VCaP (cell line): Measurements from ENCODE around the gene ELF2.
"Not testable (repeated sequence)": the region's sequence is repeated elsewhere in the genome, so short reads cannot be mapped to it uniquely, and the experiment has no call there.

Experiments
- H3K27ac ChIP-seq: fragments of 450-650 bp; 2 replicates; pipeline ENCODE4 v1.5.1; 2017
- TF ChIP-seq, protein P1 (sequence below): fragments of 450-650 bp; conservative IDR thresholded peaks from 2 replicates; pipeline ENCODE4 v1.5.1; 2017; ENCODE audit warnings: mild to moderate bottlenecking, moderate library complexity

The ELF2 gene

DNA sequence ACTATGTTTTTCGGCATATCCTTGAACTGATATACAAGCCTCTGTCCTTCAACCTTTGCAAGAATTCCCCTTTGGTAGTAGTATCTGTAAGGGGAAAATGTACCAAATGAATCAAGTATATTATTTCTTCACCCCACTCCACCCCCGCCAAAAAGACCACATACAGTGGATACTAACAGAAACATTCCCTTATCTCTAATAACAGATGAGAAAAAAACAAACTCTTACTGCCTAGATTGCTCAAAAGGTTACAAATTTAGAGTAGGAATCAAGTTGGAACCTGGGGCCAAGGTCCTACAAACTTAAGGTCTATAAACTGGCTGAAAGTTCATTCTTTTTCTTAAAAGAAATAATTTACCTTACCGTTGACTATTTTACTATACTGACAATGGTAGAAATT, 116.4 kb downstream of the ELF2 start:
- no peak overlapping the region for H3K27ac ChIP-seq
- TF ChIP-seq, protein P1, sequence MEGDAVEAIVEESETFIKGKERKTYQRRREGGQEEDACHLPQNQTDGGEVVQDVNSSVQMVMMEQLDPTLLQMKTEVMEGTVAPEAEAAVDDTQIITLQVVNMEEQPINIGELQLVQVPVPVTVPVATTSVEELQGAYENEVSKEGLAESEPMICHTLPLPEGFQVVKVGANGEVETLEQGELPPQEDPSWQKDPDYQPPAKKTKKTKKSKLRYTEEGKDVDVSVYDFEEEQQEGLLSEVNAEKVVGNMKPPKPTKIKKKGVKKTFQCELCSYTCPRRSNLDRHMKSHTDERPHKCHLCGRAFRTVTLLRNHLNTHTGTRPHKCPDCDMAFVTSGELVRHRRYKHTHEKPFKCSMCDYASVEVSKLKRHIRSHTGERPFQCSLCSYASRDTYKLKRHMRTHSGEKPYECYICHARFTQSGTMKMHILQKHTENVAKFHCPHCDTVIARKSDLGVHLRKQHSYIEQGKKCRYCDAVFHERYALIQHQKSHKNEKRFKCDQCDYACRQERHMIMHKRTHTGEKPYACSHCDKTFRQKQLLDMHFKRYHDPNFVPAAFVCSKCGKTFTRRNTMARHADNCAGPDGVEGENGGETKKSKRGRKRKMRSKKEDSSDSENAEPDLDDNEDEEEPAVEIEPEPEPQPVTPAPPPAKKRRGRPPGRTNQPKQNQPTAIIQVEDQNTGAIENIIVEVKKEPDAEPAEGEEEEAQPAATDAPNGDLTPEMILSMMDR = no peak

DNA sequence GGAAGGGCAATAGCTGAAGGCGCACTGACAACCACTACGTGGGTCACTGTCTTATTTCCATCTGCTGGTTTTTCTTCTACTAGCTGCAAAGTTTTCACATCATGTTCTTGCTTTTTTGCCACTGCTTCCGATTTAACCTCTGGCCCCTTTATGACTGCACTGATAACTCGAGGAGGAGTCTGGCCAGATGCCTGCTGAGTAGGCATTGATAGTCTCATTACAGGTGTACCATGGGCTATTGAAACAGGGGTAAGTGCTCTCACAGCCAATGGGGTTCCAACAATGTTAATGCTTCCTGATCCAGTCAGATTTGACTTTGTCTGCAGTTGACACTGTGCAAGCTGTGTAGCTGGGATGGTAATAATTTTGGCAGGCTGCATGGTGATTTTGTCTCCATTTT, 118.0 kb downstream of the ELF2 start:
- not testable (repeated sequence) for H3K27ac ChIP-seq

DNA sequence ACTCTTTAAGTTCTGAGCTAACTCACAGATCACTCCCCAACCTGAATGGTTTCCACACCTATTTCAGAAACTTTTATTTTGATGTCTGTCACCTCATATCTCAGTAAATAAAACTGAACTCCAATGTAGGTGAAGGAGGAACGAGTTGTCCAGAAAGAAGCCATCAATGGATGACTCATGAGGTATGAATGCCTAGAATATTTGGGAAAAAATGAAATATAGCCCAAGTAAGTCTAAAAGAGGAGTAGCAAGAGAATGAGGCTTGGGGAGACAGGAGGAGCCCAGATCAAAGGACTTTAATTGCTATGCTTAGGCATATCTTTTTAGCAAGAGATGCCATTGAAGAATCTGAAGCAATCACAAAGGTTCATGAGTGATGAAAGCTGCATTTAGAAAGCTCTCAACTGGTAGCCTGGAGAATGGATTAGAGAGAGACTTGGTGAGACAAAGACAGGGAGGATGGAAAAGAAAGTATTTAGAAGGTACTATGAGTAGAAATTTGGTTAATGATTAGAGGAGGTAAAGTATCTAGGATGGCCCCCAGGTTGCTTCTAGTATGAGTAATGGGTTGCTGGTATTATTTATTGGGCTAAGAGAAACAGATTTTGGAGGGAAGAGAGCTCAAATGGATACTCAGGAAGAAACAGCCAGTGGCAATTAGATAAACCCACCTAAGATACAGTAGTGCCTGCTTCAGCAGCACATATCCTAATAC, 122.1 kb downstream of the ELF2 start:
- TF ChIP-seq, protein P1 = no peak
- no peak overlapping the region for H3K27ac ChIP-seq

DNA sequence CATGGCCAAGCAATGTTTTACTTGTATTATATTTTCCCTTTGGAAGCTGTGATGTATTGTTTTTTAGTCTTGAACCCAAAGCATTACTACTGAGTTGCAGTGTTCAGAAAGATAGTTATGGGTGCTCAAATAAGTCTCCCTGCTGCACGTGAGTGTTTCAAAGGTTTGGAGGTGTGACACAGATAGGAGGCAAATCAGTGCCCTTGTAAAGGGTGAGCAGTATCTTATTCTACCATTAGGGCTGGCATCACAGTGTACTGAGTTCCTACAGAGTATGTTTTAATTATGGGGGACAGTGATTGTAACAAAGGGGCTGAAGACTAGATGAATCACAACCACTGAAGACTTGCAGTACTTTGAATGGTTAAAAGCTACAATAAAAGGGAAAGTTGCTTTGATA, 123.1 kb downstream of the ELF2 start:
- no peak overlapping the region for H3K27ac ChIP-seq
- TF ChIP-seq, protein P1 = no peak

DNA sequence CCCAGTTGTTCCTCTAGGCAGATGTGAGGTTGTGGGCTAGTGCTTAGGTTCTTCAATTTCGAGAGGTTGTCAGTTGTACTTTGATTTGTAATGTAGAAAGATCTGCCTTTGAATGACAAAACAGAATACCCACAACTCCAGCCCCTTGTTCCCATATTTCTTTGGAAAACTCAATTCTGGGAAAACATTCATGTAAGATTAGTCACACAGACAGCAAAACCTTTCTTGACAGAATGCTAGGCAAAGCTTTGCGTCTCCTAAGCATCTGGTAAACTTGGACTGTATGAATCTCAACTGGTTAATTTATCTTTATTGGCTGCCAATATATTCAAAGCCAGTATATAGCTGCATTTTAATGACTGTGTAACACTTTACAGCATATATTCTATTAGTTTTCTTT, 126.6 kb downstream of the ELF2 start:
- TF ChIP-seq, protein P1 = no peak
- H3K27ac ChIP-seq = no peak overlapping the region

DNA sequence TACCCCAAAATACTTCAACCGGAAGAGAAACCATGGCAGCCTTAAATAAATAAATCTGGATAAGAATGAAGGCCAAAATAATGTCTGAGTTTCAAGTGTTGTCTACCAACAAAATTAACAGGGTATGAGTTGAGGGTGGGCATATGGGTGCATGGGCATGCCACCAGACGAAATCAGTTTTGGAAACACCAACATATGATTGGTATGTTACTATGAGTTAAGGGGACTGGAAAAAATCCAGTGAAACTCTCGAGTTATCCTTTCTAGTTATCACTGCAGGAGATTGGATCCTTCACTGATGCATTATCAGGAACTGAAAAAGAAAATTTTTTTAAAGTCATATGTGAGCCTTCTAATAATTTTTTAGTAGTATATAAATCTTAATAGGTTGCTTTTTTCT, 129.0 kb downstream of the ELF2 start:
- H3K27ac ChIP-seq = no peak overlapping the region
- TF ChIP-seq, protein P1 = no peak

DNA sequence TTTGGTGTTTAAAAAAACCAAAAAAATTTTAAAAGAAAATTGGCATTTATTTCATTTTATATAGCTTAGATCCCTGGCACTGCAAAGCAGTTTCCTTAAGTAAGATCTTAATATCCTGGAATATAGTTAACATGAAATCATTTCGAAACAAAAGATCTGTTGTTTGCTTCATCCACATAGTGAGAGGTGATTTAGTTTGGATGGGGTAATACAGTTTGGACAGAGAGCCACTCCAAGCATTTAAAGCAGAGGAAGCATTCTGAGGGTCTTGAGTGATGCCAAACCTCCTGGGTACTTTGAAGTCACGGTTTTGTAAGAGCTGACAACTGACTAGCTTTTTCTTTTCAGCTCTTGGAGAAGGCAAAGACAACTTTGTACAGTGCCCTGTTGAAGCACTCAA, 132.7 kb downstream of the ELF2 start:
- no peak overlapping the region for H3K27ac ChIP-seq
- TF ChIP-seq, protein P1 = no peak

DNA sequence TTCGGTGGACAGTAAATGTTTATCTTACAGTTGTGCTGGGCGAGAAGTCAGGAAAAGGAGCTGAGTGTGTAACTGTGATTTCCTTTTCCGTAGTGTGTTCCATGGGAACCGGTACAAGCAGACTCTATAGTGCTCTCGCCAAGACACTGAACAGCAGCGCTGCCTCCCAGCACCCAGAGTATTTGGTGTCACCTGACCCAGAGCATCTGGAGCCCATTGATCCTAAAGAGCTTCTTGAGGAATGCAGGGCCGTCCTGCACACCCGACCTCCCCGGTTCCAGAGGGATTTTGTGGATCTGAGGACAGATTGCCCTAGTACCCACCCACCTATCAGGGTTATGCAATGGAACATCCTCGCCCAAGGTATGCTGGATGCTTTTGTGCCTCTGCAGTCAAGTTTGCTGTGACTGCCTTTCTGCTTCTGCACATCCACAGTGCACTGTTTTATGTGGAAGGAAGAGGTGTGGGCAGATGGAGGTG, 134.0 kb downstream of the ELF2 start:
- peak overlapping the region; percentile 14; the same call in 1 of the 2 replicates for H3K27ac ChIP-seq
- TF ChIP-seq, protein P1 = no peak
